ENCODE results near the gene FREY1.

FREY1 gene

DNA sequence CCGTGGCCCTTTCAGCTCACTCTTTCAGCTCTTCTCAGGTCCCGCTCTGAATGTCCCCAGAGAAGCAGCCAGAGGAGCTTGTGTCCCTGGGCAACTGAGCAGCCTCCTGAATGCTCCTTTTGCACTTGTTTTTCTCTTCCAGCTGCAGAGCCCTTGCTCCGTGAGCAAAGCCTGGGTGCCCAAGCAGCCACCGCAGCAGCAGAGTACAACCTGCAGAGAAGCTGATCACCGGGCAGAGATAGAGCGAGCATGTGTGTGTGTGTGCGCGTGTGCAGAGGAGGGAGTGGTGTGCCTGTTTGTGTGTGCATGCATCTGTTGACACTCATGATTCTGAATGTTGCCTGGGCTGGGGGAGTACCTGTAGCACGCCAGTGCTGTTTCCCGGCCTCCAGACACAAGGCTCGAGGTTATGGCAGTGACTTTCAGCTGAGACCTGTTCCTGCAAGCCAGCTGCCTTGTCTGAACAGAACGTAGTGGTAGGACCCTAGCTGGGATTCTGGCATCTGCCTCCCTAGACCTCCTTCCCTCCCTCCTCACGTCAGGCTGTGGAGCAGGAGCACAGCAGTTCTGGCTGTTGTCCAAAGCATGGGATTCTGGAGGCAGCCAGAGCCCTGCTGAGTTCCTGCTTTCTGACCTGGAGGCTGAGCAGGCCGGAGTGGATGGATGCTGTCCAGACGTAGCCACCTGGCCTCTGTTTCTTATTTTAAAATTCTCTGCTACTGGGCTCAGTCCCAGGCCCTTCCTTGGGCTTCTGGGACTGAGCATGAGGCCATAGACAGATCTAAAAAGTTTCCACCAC lies 26.1 kb downstream of the FREY1 start:
- H3K4me3 Mint-ChIP-seq: no peak overlapping the region
- no peak for ATAC-seq
- peaks cover 18% of the 10 kb centered on the region for H3K4me1 Mint-ChIP-seq
- peak overlapping the region; percentile 4 for H3K27ac Mint-ChIP-seq
- no peak for DNase-seq (ENCODE audit: low spot score in 2 of 2)
- H3K36me3 Mint-ChIP-seq: peaks cover 33% of the 10 kb centered on the region
- no peaks in the 10 kb centered on the region for H3K9me3 Mint-ChIP-seq

DNA sequence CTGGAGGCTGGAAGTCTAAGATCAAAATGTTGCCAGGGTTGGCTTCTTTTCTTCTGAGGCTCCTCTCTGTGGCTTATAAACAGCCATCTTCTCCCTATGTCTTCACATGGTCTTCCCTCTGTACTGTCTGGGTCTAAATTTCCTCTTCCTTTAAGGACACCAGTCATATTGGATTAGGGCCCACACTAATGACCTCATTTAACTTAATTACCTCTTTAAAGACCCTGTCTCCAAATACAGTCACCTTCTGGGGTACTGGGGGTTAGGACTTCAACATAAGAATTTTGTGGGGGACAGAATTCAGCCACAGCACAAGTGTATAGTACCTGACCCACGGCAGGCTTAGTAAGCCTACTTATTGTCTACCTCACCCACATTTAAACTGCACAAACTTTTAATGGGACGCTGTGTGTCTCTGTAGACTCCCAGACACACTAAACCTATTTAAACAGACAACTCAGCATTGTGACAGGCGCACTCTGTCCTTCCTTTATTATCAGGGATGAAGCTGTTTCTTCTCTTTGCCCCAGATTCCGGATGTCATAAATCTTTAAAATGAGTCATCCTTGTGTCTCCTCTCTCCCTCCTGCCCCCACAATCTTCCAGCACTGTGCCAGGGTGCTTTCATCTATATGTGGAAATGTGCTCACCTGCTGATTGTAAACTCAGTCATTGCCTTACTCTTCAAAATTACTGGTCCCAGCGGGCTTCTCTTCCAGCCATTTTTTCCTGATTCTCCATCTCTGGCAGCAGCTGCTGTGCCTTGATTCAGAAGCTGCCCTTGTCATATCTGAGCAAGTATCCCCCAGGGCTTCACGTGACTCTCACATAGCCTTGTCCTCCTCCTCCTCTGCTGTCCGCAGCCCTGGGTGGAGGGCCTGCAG lies 27.0 kb downstream of the FREY1 start:
- ATAC-seq (no peak), DNase-seq (ENCODE audit: low spot score in 2 of 2) (no peak)
- no peak overlapping the region for H3K4me3 Mint-ChIP-seq
- peak overlapping the region; percentile 4 for H3K27ac Mint-ChIP-seq
- H3K36me3 Mint-ChIP-seq: peaks cover 37% of the 10 kb centered on the region
- no peaks in the 10 kb centered on the region for H3K9me3 Mint-ChIP-seq
- H3K4me1 Mint-ChIP-seq: peaks cover 14% of the 10 kb centered on the region

- H3K9me3 Mint-ChIP-seq: no peaks in the 10 kb centered on the region
- DNase-seq (ENCODE audit: low spot score in 2 of 2): no peak
- peaks cover 47% of the 10 kb centered on the region for H3K36me3 Mint-ChIP-seq
- no peak for ATAC-seq
- no peaks in the 10 kb centered on the region for H3K4me1 Mint-ChIP-seq
- no peak overlapping the region for H3K27ac Mint-ChIP-seq
- H3K4me3 Mint-ChIP-seq: no peak overlapping the region
Observed at GRCh38 chr11:45877845-45878244, 29.2 kb downstream of the FREY1 start.

DNA sequence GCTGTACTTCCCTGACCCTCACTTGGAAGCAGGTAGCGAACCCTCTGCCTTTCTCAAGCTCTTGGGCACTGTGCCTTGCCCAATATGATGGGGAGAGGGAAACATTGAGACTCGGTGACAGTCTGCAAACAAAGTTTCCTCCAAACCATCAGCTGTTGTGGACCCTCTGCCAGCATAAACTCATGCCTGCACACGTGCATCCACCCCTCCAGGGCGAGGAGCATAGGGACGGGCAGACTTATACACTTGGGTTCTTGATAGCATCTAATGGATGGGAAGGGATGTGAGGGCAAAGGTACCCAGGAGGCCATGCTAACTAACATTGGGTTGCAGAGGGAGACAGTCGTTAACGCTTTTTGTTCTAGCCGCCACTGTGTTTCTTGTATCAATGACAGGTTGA lies 29.9 kb downstream of the FREY1 start:
- Mint-ChIP-seq H3K9me3 (no peaks in the 10 kb centered on the region), H3K4me3 (no peak overlapping the region), H3K4me1 (no peaks in the 10 kb centered on the region), H3K36me3 (peaks cover 54% of the 10 kb centered on the region), H3K27ac (no peak overlapping the region)
- DNase-seq (ENCODE audit: low spot score in 2 of 2) (no peak), ATAC-seq (no peak)

DNA sequence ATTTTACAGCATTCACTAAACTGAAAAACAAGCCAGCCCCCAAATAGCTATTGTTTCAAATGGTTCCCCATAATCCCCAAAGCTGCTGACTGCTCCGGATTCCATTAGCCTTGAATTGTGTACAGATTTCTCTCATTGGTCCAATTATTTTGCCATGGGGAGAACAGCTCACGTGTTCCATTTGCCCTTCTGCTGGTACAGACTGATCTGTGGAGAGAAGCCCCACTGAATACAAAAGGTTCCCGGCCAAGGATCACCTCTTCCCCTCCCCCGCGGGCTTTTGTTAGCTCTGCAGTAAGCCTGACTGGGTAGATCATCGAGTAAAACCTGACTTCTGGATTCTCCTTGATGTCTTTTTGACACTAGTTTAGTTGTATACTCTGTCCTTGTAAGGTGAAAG lies 30.7 kb downstream of the FREY1 start:
- no peak for ATAC-seq
- Mint-ChIP-seq H3K4me1 (peaks cover under 1% of the 10 kb centered on the region), H3K9me3 (no peaks in the 10 kb centered on the region), H3K36me3 (peaks cover 60% of the 10 kb centered on the region), H3K4me3 (no peak overlapping the region), H3K27ac (no peak overlapping the region)
- DNase-seq (ENCODE audit: low spot score in 2 of 2): no peak

- peak; percentile 69 for ATAC-seq
- peaks cover 74% of the 10 kb centered on the region for H3K36me3 Mint-ChIP-seq
- H3K4me3 Mint-ChIP-seq: no peak overlapping the region
- H3K27ac Mint-ChIP-seq: no peak overlapping the region
- H3K9me3 Mint-ChIP-seq: no peaks in the 10 kb centered on the region
- peaks cover 6% of the 10 kb centered on the region for H3K4me1 Mint-ChIP-seq
- peak in 1 of 2 donors; percentile 60 for DNase-seq (ENCODE audit: low spot score in 2 of 2)
Observed at GRCh38 chr11:45872651-45873356, 34.3 kb downstream of the FREY1 start.

GRCh38 chr11:45871638-45872037 lies 35.4 kb downstream of the FREY1 start:
- Mint-ChIP-seq H3K4me1 (peaks cover 6% of the 10 kb centered on the region), H3K9me3 (no peaks in the 10 kb centered on the region), H3K27ac (no peak overlapping the region), H3K4me3 (no peak overlapping the region), H3K36me3 (peaks cover 71% of the 10 kb centered on the region)
- ATAC-seq: no peak
- no peak for DNase-seq (ENCODE audit: low spot score in 2 of 2)

- ATAC-seq (no peak), DNase-seq (ENCODE audit: low spot score in 2 of 2) (no peak)
- Mint-ChIP-seq H3K4me3 (no peak overlapping the region), H3K9me3 (no peaks in the 10 kb centered on the region), H3K27ac (no peak overlapping the region), H3K36me3 (peaks cover 78% of the 10 kb centered on the region), H3K4me1 (peaks cover 6% of the 10 kb centered on the region)
Observed at GRCh38 chr11:45870706-45871105, 36.4 kb downstream of the FREY1 start.

DNA sequence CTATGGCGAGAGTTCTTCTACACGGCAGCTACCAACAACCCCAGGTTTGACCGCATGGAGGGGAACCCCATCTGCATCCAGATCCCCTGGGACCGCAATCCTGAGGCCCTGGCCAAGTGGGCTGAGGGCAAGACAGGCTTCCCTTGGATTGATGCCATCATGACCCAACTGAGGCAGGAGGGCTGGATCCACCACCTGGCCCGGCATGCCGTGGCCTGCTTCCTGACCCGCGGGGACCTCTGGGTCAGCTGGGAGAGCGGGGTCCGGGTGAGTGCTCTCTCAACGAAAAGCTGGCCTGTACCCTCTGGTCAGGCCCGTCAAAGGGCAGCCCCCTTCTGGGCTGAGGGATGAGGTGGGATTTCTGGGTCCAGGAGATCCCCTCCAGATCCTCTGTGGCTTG lies 37.5 kb downstream of the FREY1 start:
- Mint-ChIP-seq H3K9me3 (no peaks in the 10 kb centered on the region), H3K36me3 (peaks cover 77% of the 10 kb centered on the region), H3K27ac (no peak overlapping the region), H3K4me1 (peaks cover 6% of the 10 kb centered on the region), H3K4me3 (no peak overlapping the region)
- DNase-seq (ENCODE audit: low spot score in 2 of 2) (no peak), ATAC-seq (no peak)

GRCh38 chr11:45864041-45864440 lies 43.0 kb downstream of the FREY1 start:
- Mint-ChIP-seq H3K36me3 (peaks cover 71% of the 10 kb centered on the region), H3K27ac (no peak overlapping the region), H3K4me1 (no peaks in the 10 kb centered on the region), H3K4me3 (no peak overlapping the region), H3K9me3 (no peaks in the 10 kb centered on the region)
- ATAC-seq (no peak), DNase-seq (ENCODE audit: low spot score in 2 of 2) (no peak)

DNA sequence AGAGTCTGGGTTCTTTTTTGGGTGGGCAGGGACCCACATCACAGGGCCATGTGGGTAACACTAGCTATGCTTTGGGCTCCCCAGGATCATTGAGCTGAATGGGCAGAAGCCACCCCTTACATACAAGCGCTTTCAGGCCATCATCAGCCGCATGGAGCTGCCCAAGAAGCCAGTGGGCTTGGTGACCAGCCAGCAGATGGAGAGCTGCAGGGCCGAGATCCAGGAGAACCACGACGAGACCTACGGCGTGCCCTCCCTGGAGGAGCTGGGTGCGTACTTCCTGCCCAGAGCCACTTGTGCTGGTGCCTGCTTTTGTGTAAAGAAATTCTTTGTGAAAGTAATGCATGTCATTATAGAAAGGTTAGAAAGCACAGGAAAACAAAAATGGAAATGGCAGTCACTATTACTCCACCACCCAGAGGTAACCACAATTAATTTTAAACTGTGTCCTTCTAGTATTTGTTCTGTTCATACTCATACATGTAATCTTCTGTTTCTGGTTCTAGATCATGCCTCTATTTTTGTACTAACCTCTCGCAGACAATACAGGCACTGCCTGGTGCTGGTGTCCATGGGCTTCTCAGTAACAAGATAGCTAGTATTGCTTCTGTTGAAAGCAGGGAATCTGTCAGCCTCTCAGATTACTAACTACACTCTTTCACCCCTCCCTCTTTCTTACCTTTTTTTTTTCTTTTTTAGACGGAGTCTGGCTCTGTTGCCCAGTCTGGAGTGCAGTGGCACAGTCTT lies 46.1 kb downstream of the FREY1 start:
- Mint-ChIP-seq H3K4me3 (no peak overlapping the region), H3K27ac (no peak overlapping the region), H3K36me3 (peaks cover 79% of the 10 kb centered on the region), H3K4me1 (peaks cover 6% of the 10 kb centered on the region), H3K9me3 (no peaks in the 10 kb centered on the region)
- ATAC-seq: no peak
- no peak for DNase-seq (ENCODE audit: low spot score in 2 of 2)

- no peak for ATAC-seq
- Mint-ChIP-seq H3K27ac (no peak overlapping the region), H3K9me3 (no peaks in the 10 kb centered on the region)
Observed at GRCh38 chr11:45860348-45860747, 46.7 kb downstream of the FREY1 start.

DNA sequence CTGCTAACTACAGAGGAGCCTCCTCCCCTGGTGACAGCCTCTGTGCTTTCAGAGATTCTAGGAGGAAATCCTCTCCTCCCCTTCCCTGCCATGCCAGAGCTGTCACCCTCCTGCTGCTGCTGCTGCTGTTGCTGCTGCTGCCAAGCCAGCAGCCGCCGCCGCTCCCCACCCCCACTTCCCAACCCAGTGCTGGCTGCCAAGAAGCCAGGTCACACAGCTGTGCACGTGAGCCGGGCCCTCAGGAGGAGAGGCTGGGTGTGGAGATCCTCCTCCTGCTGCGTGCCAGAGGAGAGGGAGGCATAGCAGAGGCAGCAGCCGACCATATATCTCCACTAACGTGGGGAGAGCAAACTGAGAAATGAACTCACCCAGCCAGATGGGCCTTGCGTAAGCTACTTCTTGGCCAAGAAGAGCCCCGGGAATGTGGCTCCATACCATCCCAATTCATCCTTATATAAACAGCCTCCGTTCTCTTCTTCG lies 47.4 kb downstream of the FREY1 start:
- no peak for ATAC-seq
- H3K27ac Mint-ChIP-seq: no peak overlapping the region
- peaks cover 78% of the 10 kb centered on the region for H3K36me3 Mint-ChIP-seq

More at GRCh38 chr11:45860348-45860747, 46.7 kb downstream of the FREY1 start:
- DNase-seq (ENCODE audit: low spot score in 2 of 2): no peak
- H3K4me3 Mint-ChIP-seq: no peak overlapping the region
- peaks cover 83% of the 10 kb centered on the region for H3K36me3 Mint-ChIP-seq
- H3K4me1 Mint-ChIP-seq: peaks cover 6% of the 10 kb centered on the region

GRCh38 chr11:45858751-45859398 lies 48.2 kb downstream of the FREY1 start:
- peaks cover 10% of the 10 kb centered on the region for H3K4me1 Mint-ChIP-seq
- H3K4me3 Mint-ChIP-seq: no peak overlapping the region
- no peaks in the 10 kb centered on the region for H3K9me3 Mint-ChIP-seq
- peaks cover 73% of the 10 kb centered on the region for H3K36me3 Mint-ChIP-seq
- ATAC-seq (no peak), DNase-seq (ENCODE audit: low spot score in 2 of 2) (no peak)
- H3K27ac Mint-ChIP-seq: peak overlapping the region; percentile 50

More for the DNA sequence above, 47.4 kb downstream of the FREY1 start:
- DNase-seq (ENCODE audit: low spot score in 2 of 2): no peak
- no peaks in the 10 kb centered on the region for H3K9me3 Mint-ChIP-seq
- peaks cover 6% of the 10 kb centered on the region for H3K4me1 Mint-ChIP-seq
- H3K4me3 Mint-ChIP-seq: no peak overlapping the region
